A549 (cell line): ENCODE data around the gene HTRA1.

Experiments
- CBX8 ChIP-seq: fragments of 200-600 bp; sonication (generic); IDR thresholded peaks from 2 replicates; pipeline ENCODE4 v1.6.1; 2016
- CEBPB ChIP-seq, 2 experiments: fragments of >200 bp in 1 of 2; sonication (Bioruptor Twin) in 1 of 2; formaldehyde crosslinking in 1 of 2; IDR thresholded peaks; 2 replicates each; pipeline ENCODE4 v1.6.1; 2012 to 2016
- CHD2 ChIP-seq: fragments of 150-350 bp; IDR thresholded peaks from 2 replicates; pipeline ENCODE4 v1.6.1; 2014; ENCODE audit warnings: low read length; ENCODE audit not compliant: partially characterized antibody
- EHMT2 ChIP-seq: fragments of 200-600 bp; sonication (generic); IDR thresholded peaks from 2 replicates; pipeline ENCODE4 v1.6.1; 2016; ENCODE audit warnings: antibody characterized with exemption, low read depth, mild to moderate bottlenecking, moderate library complexity
- EP300 ChIP-seq, 2 experiments: fragments of >200 bp; sonication (Bioruptor Twin); formaldehyde crosslinking; IDR thresholded peaks; 2 replicates in 1 of 2; 3 replicates in 1 of 2; pipeline ENCODE4 v1.6.1; 2016 to 2017
- MAZ ChIP-seq: fragments of 150-350 bp; IDR thresholded peaks from 2 replicates; pipeline ENCODE4 v1.6.1; 2014; ENCODE audit warnings: antibody characterized with exemption, low read depth, low read length, borderline replicate concordance
- MYC ChIP-seq: IDR thresholded peaks from 2 replicates; pipeline ENCODE4 v1.6.1; 2012; ENCODE audit warnings: mild to moderate bottlenecking, inconsistent platforms, low read length, improper control_type of control experiment, borderline replicate concordance
- NPAS2 ChIP-seq: fragments of 250-450 bp; sonication (Bioruptor Pico); IDR thresholded peaks from 2 replicates; pipeline ENCODE4 v1.8.0; 2022; ENCODE audit warnings: mild to moderate bottlenecking, moderate library complexity, borderline replicate concordance
- NR3C1 ChIP-seq: fragments of >200 bp; sonication (Bioruptor Twin); formaldehyde crosslinking; IDR thresholded peaks from 3 replicates; pipeline ENCODE4 v1.6.1; 2017
- POLR2A ChIP-seq: IDR thresholded peaks from 2 replicates; pipeline ENCODE4 v1.6.1; 2012; ENCODE audit warnings: mild to moderate bottlenecking, low read length
- RAD21 ChIP-seq, 2 experiments: fragments of >200 bp in 1 of 2; sonication (Bioruptor Twin) in 1 of 2; formaldehyde crosslinking in 1 of 2; IDR thresholded peaks in 1 of 2; conservative IDR thresholded peaks in 1 of 2; 2 replicates in 1 of 2; 3 replicates in 1 of 2; pipeline ENCODE4 v1.6.1; 2012 to 2018; ENCODE audit warnings: inconsistent platforms in 1 of 2
- TF ChIP-seq, protein P1 (sequence below): fragments of >200 bp; sonication (Bioruptor Twin); formaldehyde crosslinking; IDR thresholded peaks from 3 replicates; pipeline ENCODE4 v1.5.1; 2016
- TF ChIP-seq, protein P2 (sequence below): fragments of 200-600 bp; sonication (generic); IDR thresholded peaks from 2 replicates; pipeline ENCODE4 v1.6.1; 2016; ENCODE audit warnings: antibody characterized with exemption, mild to moderate bottlenecking, moderate library complexity
- TF ChIP-seq, protein P3 (sequence below): fragments of 450-650 bp; IDR thresholded peaks from 2 replicates; pipeline ENCODE4 v1.6.1; 2014; ENCODE audit warnings: antibody characterized with exemption

DNA sequence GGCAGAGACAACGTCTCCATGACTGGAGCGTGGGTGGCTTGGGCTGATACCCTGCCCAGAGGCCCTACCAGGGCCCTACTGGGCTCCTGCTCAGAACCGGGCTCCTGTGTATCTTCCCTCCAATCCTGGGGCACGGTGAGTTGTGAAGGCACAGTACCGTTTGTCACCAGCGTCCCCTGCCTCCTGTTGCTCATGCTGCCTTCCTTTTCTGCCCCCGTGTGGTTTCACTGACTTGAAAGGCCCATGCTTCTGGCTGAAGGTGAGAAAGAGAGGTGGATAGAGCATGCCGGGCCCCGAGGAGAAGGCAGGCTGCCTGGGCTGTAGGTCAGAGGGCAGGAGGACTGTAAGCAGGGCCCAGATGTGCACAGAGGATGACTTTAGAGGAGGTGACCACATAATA, 90.1 kb downstream of the HTRA1 start:
- TF ChIP-seq NR3C1 = no peak
- TF ChIP-seq MAZ = no peak
- TF ChIP-seq, protein P1, sequence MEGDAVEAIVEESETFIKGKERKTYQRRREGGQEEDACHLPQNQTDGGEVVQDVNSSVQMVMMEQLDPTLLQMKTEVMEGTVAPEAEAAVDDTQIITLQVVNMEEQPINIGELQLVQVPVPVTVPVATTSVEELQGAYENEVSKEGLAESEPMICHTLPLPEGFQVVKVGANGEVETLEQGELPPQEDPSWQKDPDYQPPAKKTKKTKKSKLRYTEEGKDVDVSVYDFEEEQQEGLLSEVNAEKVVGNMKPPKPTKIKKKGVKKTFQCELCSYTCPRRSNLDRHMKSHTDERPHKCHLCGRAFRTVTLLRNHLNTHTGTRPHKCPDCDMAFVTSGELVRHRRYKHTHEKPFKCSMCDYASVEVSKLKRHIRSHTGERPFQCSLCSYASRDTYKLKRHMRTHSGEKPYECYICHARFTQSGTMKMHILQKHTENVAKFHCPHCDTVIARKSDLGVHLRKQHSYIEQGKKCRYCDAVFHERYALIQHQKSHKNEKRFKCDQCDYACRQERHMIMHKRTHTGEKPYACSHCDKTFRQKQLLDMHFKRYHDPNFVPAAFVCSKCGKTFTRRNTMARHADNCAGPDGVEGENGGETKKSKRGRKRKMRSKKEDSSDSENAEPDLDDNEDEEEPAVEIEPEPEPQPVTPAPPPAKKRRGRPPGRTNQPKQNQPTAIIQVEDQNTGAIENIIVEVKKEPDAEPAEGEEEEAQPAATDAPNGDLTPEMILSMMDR = no peak
- no peak for TF ChIP-seq POLR2A
- TF ChIP-seq EP300 (IDR thresholded peaks at IDR 0.05) = no peak
- TF ChIP-seq MYC = no peak
- no peak for TF ChIP-seq CEBPB (IDR thresholded peaks at IDR 0.05)
- no peak for TF ChIP-seq EHMT2
- TF ChIP-seq CHD2 = no peak
- TF ChIP-seq, protein P2, sequence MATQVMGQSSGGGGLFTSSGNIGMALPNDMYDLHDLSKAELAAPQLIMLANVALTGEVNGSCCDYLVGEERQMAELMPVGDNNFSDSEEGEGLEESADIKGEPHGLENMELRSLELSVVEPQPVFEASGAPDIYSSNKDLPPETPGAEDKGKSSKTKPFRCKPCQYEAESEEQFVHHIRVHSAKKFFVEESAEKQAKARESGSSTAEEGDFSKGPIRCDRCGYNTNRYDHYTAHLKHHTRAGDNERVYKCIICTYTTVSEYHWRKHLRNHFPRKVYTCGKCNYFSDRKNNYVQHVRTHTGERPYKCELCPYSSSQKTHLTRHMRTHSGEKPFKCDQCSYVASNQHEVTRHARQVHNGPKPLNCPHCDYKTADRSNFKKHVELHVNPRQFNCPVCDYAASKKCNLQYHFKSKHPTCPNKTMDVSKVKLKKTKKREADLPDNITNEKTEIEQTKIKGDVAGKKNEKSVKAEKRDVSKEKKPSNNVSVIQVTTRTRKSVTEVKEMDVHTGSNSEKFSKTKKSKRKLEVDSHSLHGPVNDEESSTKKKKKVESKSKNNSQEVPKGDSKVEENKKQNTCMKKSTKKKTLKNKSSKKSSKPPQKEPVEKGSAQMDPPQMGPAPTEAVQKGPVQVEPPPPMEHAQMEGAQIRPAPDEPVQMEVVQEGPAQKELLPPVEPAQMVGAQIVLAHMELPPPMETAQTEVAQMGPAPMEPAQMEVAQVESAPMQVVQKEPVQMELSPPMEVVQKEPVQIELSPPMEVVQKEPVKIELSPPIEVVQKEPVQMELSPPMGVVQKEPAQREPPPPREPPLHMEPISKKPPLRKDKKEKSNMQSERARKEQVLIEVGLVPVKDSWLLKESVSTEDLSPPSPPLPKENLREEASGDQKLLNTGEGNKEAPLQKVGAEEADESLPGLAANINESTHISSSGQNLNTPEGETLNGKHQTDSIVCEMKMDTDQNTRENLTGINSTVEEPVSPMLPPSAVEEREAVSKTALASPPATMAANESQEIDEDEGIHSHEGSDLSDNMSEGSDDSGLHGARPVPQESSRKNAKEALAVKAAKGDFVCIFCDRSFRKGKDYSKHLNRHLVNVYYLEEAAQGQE = no peak
- TF ChIP-seq RAD21 (conservative IDR thresholded peaks at IDR 0.05 in 1 of 2, IDR thresholded peaks at IDR 0.05 in 1 of 2) = no peak
- TF ChIP-seq, protein P3, sequence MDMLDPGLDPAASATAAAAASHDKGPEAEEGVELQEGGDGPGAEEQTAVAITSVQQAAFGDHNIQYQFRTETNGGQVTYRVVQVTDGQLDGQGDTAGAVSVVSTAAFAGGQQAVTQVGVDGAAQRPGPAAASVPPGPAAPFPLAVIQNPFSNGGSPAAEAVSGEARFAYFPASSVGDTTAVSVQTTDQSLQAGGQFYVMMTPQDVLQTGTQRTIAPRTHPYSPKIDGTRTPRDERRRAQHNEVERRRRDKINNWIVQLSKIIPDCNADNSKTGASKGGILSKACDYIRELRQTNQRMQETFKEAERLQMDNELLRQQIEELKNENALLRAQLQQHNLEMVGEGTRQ = no peak
- TF ChIP-seq CBX8 = no peak
- no peak for TF ChIP-seq NPAS2 (CRISPR knock-in tag)
